Measurements from ENCODE around the gene CORO7. TPM values are rescaled to one million over a fixed set of nuclear protein-coding genes. Genes with fewer than 3 reads are reported as not detected.

CORO7 gene
- total RNA-seq, 1 donor from 2014 or later: 35.1 TPM

GRCh38 chr16:4385789-4386450 lies 30.5 kb downstream of the CORO7 start:
- no peak for TF ChIP-seq CTCF (IDR thresholded peaks at IDR 0.05; ENCODE audit: unreplicated experiment)

GRCh38 chr16:4385066-4385788 lies 31.2 kb downstream of the CORO7 start:
- Mint-ChIP-seq H3K9me3 (no peaks in the 10 kb centered on the region), H3K4me1 (peaks cover 39% of the 10 kb centered on the region), H3K27me3 (ENCODE audit: low read depth) (no peaks in the 10 kb centered on the region), H3K27ac (peak overlapping the region; percentile 76), H3K36me3 (peaks cover 2% of the 10 kb centered on the region), H3K4me3 (no peak overlapping the region)
- TF ChIP-seq CTCF (IDR thresholded peaks at IDR 0.05; ENCODE audit: unreplicated experiment): no peak
- no peak for DNase-seq (ENCODE audit: low spot score in 2 of 2, unreplicated experiment in 2 of 2)

More at GRCh38 chr16:4385789-4386450, 30.5 kb downstream of the CORO7 start:
- H3K36me3 Mint-ChIP-seq: peaks cover 2% of the 10 kb centered on the region
- H3K9me3 Mint-ChIP-seq: no peaks in the 10 kb centered on the region
- no peak overlapping the region for H3K4me3 Mint-ChIP-seq
- no peaks in the 10 kb centered on the region for H3K27me3 Mint-ChIP-seq (ENCODE audit: low read depth)
- no peak for DNase-seq (ENCODE audit: low spot score in 2 of 2, unreplicated experiment in 2 of 2)
- peaks cover 41% of the 10 kb centered on the region for H3K4me1 Mint-ChIP-seq
- H3K27ac Mint-ChIP-seq: peak overlapping the region; percentile 43

- TF ChIP-seq CTCF (IDR thresholded peaks at IDR 0.05; ENCODE audit: unreplicated experiment): no peak
- DNase-seq (ENCODE audit: low spot score in 2 of 2, unreplicated experiment in 2 of 2): no peak
- peaks cover 2% of the 10 kb centered on the region for H3K36me3 Mint-ChIP-seq
- H3K4me3 Mint-ChIP-seq: no peak overlapping the region
- H3K9me3 Mint-ChIP-seq: no peaks in the 10 kb centered on the region
- peak overlapping the region; percentile 76 for H3K27ac Mint-ChIP-seq
- H3K4me1 Mint-ChIP-seq: peaks cover 35% of the 10 kb centered on the region
- H3K27me3 Mint-ChIP-seq (ENCODE audit: low read depth): no peaks in the 10 kb centered on the region
Observed at GRCh38 chr16:4384509-4384942, 31.9 kb downstream of the CORO7 start.

GRCh38 chr16:4383591-4384444 lies 32.6 kb downstream of the CORO7 start:
- no peaks in the 10 kb centered on the region for H3K27me3 Mint-ChIP-seq (ENCODE audit: low read depth)
- H3K27ac Mint-ChIP-seq: peak overlapping the region; percentile 76
- H3K4me1 Mint-ChIP-seq: peaks cover 28% of the 10 kb centered on the region
- no peak for DNase-seq (ENCODE audit: low spot score in 2 of 2, unreplicated experiment in 2 of 2)
- H3K36me3 Mint-ChIP-seq: peaks cover 2% of the 10 kb centered on the region
- H3K9me3 Mint-ChIP-seq: no peaks in the 10 kb centered on the region
- TF ChIP-seq CTCF (IDR thresholded peaks at IDR 0.05; ENCODE audit: unreplicated experiment): no peak
- H3K4me3 Mint-ChIP-seq: no peak overlapping the region

GRCh38 chr16:4382795-4383357 lies 33.5 kb downstream of the CORO7 start:
- no peak for DNase-seq (ENCODE audit: low spot score in 2 of 2, unreplicated experiment in 2 of 2)
- H3K27me3 Mint-ChIP-seq (ENCODE audit: low read depth): no peaks in the 10 kb centered on the region

More at GRCh38 chr16:4382795-4383357, 33.5 kb downstream of the CORO7 start:
- Mint-ChIP-seq H3K4me3 (no peak overlapping the region), H3K9me3 (no peaks in the 10 kb centered on the region), H3K27ac (peak overlapping the region; percentile 25), H3K4me1 (peaks cover 28% of the 10 kb centered on the region), H3K36me3 (peaks cover 2% of the 10 kb centered on the region)
- no peak for TF ChIP-seq CTCF (IDR thresholded peaks at IDR 0.05; ENCODE audit: unreplicated experiment)

All from mesothelial cell of epicardium (in vitro differentiated cells).